ENCODE measurements around the gene SLC25A12. TPM values are rescaled to one million over a fixed set of nuclear protein-coding genes. Genes with fewer than 3 reads are reported as not detected.
"Not testable (repeated sequence)": the region's sequence is repeated elsewhere in the genome, so short reads cannot be mapped to it uniquely, and the experiment has no call there.

SLC25A12 gene, protein sequence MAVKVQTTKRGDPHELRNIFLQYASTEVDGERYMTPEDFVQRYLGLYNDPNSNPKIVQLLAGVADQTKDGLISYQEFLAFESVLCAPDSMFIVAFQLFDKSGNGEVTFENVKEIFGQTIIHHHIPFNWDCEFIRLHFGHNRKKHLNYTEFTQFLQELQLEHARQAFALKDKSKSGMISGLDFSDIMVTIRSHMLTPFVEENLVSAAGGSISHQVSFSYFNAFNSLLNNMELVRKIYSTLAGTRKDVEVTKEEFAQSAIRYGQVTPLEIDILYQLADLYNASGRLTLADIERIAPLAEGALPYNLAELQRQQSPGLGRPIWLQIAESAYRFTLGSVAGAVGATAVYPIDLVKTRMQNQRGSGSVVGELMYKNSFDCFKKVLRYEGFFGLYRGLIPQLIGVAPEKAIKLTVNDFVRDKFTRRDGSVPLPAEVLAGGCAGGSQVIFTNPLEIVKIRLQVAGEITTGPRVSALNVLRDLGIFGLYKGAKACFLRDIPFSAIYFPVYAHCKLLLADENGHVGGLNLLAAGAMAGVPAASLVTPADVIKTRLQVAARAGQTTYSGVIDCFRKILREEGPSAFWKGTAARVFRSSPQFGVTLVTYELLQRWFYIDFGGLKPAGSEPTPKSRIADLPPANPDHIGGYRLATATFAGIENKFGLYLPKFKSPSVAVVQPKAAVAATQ
- 134 TPM for total RNA-seq
- long read RNA-seq, transcript SLC25A12-202 (18 exons, 2,979 nt) = major isoform, 261 of 319 reads
- long read RNA-seq, partial matches to known transcripts = 27 of 319 reads
- long read RNA-seq, other reads (novel, unspliced or antisense) = 30 of 319 reads

DNA sequence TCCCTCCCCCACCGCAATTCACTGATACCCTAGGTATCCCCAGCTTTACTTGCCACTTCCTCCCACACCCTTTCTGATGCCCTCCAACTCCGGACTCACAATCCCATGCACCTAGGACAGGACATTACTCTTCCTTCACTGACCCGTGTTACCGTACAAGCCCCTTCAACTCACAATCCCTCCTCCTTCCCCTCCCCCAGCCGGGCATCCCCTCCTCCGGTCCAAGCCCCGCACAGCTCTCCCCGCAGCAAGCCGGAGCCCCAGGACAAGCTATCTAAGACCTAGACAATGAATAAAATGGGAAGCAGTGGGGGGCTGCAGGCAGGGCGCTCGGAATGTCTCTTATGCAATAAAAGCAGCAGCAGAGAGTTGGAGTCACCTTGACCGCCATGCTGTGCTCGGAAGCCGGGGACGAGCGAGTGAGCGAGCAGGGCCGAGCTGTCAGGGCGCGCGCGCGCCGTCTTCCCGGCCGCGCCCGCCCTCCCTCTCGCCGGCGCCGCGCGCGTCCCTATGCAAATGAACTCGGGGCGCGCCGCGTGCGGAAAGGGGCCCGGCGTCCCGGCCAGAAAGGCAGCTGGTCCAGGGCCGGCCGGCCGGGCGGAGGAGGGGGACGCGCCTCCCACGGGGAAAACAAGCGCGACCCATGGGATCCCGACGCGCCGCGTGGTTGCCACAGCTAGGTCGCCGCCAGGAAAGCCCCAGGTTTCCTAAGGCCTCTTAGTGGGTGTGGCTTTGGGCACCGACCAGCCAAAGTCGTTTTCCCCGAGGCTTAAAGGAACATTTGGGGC, at the start of gene SLC25A12:
Gene SLC25A12, minus strand, starts transcription at position 421 of the 788 bp plus-strand sequence. Its CDS starts 30 bp downstream, at position 391.
- intact Hi-C loops (cut with micrococcal nuclease) = no loop called here
- DNase-seq (peak; percentile 94), ATAC-seq (peak; percentile 99)

DNA sequence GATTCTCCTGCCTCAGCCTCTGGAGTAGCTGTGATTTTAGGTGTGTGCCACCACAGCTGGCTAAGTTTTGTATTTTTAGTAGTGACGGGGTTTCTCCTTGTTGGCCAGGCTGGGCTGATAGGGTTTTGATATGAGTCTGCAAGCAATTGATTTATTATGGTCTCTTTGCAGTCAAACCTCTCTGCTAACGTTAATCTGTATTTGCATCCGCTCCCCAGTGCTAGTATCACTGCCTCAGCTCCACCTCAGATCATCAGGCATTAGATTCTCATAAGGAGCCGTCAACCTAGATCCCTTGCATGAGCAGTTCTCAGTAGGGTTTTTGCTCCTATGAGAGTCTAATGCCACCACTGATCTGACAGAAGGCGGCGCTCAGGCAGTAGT, 47.3 kb upstream of the SLC25A12 start:
- intact Hi-C loops (cut with micrococcal nuclease) = no loop called here
- DNase-seq = no peak
- no peak for ATAC-seq

DNA sequence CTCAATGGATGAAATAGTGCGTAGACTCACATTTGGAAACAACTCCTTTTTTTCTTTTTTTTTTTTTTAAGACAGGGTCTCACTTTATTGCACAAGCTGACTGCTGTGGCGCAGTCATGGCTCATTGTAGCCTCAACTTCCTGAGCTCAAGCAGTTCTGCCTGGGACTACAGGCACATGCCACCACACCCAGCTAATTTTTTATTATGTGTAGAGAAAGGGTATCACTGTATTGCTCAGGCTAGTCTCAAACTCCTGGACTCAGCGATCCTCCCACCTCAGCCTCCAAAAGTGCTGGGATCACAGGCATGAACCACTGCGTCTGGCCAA, 45.7 kb upstream of the SLC25A12 start:
- DNase-seq = no peak
- intact Hi-C loops (cut with micrococcal nuclease) = no loop called here
- no peak for ATAC-seq

DNA sequence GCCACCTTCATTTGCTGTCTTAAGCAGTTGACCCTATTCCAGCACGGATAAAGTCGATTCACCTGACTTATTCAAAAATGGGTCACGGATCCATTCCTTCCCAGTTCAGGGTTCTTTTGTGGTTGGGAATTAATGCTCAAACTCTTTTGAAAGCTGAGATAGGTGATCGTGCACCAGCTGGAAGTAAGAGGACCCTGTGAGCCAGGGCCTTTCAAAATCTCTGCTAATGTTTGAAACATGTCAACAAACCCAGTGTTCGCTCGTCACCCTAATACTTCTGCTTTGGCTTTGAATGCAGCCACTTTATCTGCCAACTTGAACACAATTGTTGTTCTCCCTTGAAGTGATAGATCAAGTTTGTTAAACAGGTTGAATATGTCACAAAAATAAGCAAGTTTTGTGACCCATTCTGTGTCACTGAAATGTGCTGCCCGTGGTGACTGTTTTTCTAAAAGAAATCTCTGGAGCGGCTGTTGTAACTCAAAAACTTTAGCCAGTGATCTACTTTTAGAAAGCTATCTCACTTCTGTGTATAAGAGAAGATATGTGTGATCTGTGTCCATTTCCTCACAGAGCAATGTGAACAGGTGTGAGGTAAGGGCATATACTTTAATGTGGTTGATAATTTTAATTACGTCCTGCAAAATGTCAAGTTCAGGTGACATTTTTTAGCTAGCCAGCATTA, 45.2 kb upstream of the SLC25A12 start:
- DNase-seq (no peak), ATAC-seq (no peak)
- intact Hi-C loops (cut with micrococcal nuclease) = no loop called here

DNA sequence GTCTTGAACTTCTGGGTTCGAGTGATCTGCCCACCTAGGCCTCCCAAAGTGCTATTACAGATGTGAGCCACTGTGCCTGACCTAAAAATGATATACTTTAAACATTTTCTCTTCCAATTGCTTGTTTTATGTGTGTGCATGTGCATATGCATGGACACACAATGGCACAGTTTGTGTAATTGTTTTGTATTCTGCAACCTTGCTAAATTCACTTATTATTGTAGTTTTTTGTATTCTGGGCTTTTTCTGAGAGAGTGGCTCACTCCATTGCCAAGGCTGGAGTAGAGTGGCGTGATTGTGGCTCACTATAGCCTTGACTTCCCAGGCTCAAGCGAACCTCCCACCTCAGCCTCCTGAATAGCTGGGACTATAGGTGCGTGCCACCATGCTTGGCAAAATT, 36.3 kb upstream of the SLC25A12 start:
- no peak for ATAC-seq

DNA sequence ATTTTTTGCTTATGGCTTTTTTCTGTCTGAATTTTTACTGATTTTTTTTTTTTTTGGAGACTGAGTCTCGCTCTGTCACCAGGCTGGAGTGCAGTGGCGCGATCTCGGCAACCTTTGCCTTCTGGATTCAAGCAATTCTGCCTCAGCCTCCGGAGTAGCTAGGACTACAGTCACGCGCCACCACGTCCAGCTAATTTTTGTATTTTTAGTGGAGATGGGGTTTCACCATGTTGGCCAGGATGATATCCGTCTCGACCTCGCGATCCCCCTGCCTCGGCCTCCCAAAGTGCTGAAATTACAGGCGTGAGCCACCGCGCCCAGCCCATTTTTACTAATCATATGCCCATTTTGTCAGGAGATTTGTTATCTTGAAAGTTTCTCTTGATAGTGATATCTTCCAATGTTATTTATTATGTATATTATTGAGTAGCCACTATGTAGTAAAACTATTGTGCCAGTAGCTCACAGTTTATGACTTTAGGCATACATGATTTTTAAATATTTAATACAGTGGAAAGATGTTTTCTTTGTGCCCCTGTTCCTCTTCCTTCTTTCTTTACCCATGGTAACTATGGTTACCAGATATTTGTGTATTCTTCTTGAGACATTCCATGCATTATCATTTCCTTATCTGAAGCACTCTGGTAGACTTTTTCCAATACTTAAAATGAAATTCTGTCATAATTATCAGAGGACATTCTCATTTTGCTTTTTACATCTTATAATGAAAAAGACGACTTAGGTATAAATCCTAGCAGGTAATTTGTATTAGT, 30.3 kb upstream of the SLC25A12 start:
- ATAC-seq = no peak
- intact Hi-C loops (cut with micrococcal nuclease) = no loop called here

More for the DNA sequence above, 36.3 kb upstream of the SLC25A12 start:
- intact Hi-C loops (cut with micrococcal nuclease) = no loop called here
- DNase-seq = no peak

DNA sequence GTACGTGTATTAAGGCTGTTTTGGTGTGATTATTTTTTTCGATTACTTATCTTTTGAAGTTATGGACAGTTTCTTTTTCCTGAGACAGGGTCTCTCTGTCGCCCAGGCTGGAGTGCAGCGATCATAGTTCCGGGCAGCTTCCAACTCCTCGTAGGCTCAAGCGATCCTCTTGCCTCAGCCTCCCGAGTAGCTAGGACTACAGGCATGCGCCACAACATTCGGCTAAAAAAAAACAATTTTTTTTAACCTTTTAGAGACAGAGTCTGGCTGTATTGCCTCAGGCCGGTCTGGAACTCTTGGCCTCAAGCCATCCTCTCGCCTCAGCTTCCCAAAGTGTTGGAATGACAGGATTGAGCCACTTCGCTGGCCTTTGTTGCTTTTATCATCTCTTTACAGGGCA, 29.2 kb upstream of the SLC25A12 start:
- intact Hi-C loops (cut with micrococcal nuclease) = no loop called here
- ATAC-seq = no peak
- DNase-seq = no peak

More for the DNA sequence above, 30.3 kb upstream of the SLC25A12 start:
- no peak for DNase-seq

DNA sequence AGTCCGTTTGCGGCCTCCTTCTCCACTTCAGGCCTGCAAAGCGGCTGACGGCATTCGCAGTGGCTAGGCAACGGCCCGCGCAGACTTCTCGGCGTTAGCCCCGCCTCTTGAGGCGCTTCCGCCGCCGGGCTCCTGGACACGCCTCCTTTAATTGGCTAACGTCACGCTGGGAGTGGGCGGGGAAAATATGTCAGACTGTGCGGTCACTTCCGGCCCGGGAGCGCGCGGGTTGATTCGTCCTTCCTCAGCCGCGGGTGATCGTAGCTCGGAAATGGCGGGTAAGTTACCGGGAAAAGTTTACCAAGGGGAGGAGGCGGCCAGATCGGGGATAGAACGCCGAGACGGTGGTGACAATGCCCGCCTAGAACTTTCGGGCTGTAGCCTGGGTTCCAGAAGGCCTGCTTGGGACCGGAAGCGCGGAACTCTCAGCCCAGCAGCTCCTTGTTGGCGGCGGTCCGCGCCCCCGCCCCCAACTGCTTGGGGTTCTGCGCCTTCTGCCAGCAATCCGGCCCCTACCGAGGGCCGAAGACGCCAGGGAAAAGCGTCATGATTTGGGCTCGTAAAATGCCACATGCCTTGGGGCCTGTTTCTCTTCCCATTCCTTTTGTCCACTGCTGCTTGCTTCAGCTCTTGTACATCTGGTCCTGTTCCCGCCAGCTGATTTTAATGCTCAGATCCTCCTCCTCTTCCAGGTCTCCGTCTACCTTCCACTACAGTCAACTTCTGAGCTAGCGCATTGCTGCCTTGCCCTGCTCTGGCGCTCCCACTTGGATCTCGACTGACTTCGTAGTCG, 28.4 kb upstream of the SLC25A12 start, which contains the start of gene HAT1:
Gene HAT1, plus strand, starts transcription at position 232 of the 793 bp plus-strand sequence. Its CDS starts 40 bp downstream, at position 272.
- intact Hi-C loops (cut with micrococcal nuclease) = no loop called here
- DNase-seq = peak; percentile 98

DNA sequence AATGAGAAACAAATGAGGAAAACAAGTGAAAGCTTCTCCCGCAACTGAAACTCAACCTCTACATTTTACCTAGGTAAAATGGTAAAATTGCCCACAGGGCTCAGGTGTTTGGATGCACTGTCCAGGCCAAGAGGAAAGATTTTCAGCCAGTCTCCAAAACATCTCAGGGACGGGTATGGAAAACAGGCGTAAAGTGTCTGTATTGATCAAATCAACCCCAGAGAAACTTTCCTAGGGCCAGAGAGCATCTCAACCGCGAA, 27.9 kb upstream of the SLC25A12 start:
- no peak for ATAC-seq
- intact Hi-C loops (cut with micrococcal nuclease) = no loop called here
- no peak for DNase-seq

More for the DNA sequence above, 28.4 kb upstream of the SLC25A12 start, which contains the start of gene HAT1:
- peak; percentile 100 for ATAC-seq

DNA sequence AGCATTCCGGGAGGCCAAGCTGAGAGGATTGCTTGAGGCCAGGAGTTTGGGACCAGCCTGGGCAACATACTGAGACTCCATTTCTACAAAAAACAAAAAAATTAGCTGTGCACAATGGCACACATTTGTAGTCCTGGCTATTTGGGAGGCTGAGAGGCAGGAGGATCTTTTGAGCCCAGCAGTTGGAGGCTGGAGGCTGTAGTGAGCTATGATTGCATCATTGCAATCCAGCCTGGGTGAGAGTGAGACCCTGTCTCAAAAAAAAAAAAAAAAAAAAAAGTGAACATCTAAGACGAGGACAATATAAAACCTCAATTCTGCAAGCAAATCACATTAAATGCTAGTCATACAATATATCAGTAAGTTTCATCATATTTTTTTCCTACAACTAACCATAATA, 25.4 kb upstream of the SLC25A12 start:
- DNase-seq (no peak), ATAC-seq (no peak)
- intact Hi-C loops (cut with micrococcal nuclease) = no loop called here

DNA sequence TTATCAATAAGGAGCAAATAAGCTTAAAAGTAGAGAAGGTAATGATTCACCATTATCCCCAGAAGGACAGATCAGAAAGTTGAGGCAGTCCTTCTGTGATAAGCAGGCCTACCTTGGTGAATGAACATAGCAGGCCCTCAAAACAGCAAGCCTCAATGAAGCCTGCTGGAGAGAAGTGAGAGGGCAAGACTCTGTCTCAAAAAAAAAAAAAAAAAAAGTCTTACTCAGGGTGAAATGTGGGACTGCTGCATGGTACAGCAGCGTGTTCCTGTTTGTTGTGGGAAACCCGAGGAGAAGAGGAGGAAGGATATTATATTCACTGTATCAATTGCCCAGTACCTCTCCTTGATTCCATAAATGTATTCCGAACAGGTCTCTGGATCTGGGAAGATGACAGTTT, 19.5 kb upstream of the SLC25A12 start:
- no peak for ATAC-seq
- intact Hi-C loops (cut with micrococcal nuclease) = no loop called here
- DNase-seq = no peak

DNA sequence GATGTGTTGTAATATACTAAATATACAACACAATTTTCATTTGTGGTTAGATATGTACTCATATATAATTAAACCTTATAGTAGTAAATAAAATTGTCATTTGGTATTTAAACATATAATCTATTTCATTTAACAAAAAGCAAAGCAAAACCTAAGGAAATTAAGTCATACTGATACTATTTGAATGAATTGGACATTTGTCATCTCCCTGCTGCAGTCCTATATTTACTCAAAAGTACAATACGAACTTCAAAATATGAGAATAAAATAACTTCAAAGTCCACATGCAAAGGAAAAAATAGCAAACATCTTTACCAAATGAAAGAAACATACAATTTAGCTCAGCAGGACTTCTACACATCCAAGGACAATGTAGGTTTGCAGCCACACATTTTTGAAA, 16.4 kb upstream of the SLC25A12 start:
- ATAC-seq (no peak), DNase-seq (no peak)
- intact Hi-C loops (cut with micrococcal nuclease) = no loop called here

DNA sequence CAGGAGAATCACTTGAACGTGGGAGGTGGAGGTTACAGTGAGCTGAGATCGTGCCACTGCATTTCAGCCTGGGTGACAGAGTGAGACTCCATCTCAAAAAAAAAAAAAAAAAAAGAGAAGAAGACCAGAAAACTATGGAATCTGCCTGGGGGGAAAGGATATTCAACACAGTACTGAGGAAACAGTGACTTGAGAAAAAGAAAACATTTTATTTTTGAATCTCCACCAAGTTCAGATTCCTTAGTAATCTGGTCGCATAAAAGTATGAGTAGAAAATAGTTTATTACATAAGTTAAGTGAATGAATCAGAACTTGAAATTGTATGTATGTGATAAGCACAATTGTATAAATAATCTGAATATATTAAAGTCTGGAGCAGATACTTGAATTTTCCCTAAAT, 15.2 kb upstream of the SLC25A12 start:
- ATAC-seq (no peak), DNase-seq (no peak)
- intact Hi-C loops (cut with micrococcal nuclease) = no loop called here

DNA sequence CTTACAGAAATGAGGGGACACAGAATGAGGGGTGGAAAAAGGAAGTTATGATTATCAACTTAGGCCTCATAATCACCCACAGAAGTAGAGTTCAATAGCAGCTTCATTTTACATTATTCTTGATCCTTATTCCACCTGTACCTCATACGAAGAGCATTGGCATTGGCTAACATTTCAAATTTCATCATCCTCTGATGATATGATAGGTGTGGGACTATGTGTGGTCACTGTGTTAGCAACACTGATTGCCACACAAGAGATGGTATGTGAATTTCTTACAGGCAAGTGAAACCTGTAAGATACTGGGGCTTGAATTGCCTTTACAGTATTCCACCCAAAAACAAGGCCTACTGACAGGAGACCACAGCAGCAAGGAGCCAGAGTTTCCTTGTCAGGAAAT, 14.2 kb upstream of the SLC25A12 start:
- intact Hi-C loops (cut with micrococcal nuclease) = no loop called here
- no peak for DNase-seq
- no peak for ATAC-seq

DNA sequence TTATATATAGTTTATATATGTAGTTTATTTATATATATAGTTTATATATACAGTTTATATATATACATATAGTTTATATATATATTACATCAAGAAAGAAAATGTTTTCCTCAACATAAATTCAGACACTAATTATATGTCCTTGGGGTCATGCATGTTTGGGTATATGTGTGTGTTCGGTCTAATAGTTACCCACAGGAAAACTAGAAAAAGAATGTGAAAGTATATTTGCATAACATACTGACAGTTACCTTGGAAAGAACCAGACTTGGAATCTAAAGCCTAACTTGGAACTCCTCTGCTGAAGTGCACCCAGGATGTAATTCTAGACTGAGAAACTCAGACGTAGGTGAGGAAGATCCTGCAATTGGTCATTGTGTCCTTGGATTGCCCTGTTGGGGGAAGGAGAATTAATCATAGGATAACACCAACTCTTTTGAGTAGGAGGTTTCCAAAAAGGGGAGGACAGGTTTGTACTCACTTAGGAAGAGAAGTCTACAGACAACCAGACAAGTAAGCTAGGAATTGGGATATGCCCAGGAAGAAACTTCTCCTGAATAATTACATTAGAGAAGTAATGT, 8.9 kb upstream of the SLC25A12 start:
- intact Hi-C loops (cut with micrococcal nuclease) = no loop called here
- no peak for DNase-seq
- ATAC-seq = no peak

DNA sequence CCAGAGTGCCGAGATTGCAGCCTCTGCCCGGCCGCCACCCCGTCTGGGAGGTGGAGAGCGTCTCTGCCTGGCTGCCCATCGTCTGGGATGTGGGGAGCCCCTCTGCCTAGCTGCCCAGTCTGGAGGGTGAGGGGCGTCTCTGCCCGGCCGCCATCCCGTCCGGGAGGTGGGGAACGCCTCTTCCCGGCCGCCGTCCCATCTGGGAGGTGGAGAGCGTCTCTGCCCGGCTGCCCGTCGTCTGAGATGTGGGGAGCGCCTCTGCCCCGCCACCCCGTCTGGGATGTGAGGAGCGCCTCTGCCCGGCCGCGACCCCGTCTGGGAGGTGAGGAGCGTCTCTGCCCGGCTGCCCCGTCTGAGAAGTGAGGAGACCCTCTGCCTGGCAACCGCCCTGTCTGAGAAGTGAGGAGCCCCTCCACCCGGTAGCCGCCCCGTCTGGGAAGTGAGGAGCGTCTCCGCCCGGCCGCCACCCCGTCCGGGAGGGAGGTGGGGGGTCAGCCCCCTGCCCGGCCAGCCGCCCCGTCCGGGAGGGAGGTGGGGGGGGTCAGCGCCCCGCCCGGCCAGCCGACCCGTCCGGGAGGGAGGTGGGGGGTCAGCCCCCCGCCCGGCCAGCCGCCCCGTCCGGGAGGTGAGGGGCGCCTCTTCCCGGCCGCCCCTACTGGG, 5.7 kb upstream of the SLC25A12 start:
- DNase-seq; ATAC-seq; intact Hi-C loops (cut with micrococcal nuclease): not testable (repeated sequence)

DNA sequence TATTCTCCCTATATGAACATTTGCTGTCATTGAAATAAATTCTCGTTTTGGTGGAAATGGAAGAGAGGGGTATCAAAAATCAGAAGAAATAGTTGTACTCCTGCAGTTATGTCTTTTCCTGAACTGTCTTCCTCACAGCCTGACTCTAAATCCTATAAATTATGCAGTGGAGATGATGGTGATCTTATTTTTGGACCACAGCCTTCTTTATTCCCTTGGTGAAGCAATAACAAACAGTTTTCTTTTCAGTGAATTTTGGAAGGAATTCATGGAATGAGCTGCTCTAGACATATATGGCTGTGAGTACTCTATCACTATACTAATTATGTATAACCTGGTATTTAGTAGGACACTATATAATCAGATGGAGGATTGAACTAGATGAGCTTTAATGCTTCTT, 1.7 kb upstream of the SLC25A12 start:
- ATAC-seq (no peak), DNase-seq (no peak)
- intact Hi-C loops (cut with micrococcal nuclease) = no loop called here

All from left ventricle myocardium superior (tissue), 1 donor.